Activated CD8-positive, alpha-beta T cell treated with anti-CD3 and anti-CD28 coated beads, Interleukin-2, amount 10 ng/mL, durations not matched to agents 7 days and 5 days (primary cell): ENCODE results near the gene CYB5RL. TPM values are rescaled to one million over a fixed set of nuclear protein-coding genes. Genes with fewer than 3 reads are reported as not detected.
A peak's percentile ranks its signal among the peaks of the same experiment; 100 is the strongest.

Experiments
- ATAC-seq: fragments of 150-1000 bp; cut with Tn5 transposase; one replicate; pipeline ENCODE4 v1.10.0; 2021; ENCODE audit warnings: moderate library complexity
- CTCF ChIA-PET: fragments of 350-600 bp; sonication (Branson Sonifier 250); formaldehyde crosslinking; loops from one replicate; lab custom pipeline; 2021; ENCODE audit warnings: antibody characterized with exemption; lab: Charles Lee
- POLR2A ChIA-PET: fragments of 350-600 bp; sonication (Branson Sonifier 250); formaldehyde crosslinking; loops from one replicate; lab custom pipeline; 2021; ENCODE audit warnings: antibody characterized with exemption; lab: Charles Lee
- DNase-seq: peaks from one replicate; pipeline ENCODE4 v3.0.0-alpha.2; 2020
- H3K27ac Mint-ChIP-seq: one replicate; pipeline ENCODE4 v1.8.0; 2021; ENCODE audit warnings: mild to moderate bottlenecking, mixed read lengths
- H3K27me3 Mint-ChIP-seq: one replicate; pipeline ENCODE4 v1.8.0; 2021; ENCODE audit warnings: low read depth, mixed read lengths
- H3K36me3 Mint-ChIP-seq: one replicate; pipeline ENCODE4 v1.8.0; 2021; ENCODE audit warnings: low read depth, mixed read lengths
- H3K4me1 Mint-ChIP-seq: one replicate; pipeline ENCODE4 v1.8.0; 2021; ENCODE audit warnings: low read depth, mixed read lengths
- H3K4me3 Mint-ChIP-seq: one replicate; pipeline ENCODE4 v1.8.0; 2021; ENCODE audit warnings: mild to moderate bottlenecking, mixed read lengths
- H3K9me3 Mint-ChIP-seq: one replicate; pipeline ENCODE4 v1.8.0; 2022; ENCODE audit warnings: mixed read lengths; ENCODE audit not compliant: insufficient read depth
- total RNA-seq, 2 experiments: library from RNA; stranded (reverse); gene quantifications; one replicate each; pipeline ENCODE4 v1.2.3, GENCODE V29; 2021

The CYB5RL gene
- total RNA-seq, 2 experiments from 2014 or later = 13.1 to 15.5 TPM

DNA sequence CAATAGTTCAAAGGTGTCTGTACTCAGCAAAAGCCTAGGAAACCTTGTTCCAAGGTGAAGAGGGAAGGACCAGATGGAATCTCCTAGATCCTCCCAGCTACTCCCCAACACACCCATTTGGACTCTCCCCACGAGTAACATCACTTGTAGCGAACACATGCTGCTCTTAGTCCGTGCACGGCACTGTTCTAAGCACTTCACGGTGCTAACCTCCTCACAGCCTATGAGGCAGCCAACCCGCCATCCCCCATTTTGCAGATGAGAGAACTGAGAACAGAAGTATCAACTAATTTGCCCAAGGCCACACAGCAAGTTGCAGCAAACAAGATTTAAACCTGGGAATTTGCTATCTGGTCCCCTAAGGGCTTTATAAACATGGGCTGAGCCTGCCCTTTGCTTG lies 24.4 kb upstream of the CYB5RL start:
- peak overlapping the region; percentile 72 for H3K27ac Mint-ChIP-seq
- H3K4me3 Mint-ChIP-seq = no peak overlapping the region

DNA sequence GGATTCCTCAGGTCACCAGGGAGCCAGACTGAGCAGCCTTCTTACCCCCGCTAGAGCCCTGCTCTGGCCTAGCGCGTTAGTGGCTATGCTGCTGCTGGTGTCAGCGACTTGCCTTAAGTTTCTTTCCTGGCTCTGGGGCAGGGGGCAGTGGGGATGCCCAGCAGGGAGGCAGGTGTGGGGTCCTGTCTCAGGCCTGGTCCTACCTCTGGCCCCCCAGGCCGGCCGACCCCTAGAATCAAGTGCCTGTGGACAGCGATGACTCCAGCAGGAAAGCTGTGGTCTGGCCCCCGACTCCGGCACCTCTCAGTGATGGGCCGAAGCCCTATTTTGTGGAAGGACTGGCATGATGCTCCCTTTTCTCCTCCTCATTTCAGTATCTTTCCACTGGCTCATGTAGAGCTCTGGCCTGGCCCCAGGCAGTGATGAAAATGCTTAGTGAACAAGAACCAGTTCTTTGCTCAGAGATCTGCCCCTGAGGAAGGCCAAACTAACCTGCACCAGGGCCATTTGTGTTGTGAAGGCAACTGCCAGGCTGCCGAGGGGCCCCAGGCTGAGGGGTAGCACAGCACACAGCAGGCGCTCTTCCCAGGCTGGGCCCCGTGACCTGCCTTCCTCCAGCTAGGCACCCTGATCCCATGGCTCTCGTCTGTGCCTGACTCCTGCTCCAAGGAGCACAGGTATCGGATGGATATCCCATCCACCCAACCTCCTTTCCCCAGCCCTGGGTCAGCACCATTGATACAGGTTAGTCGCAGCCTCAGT lies 23.8 kb upstream of the CYB5RL start:
- Mint-ChIP-seq H3K27me3 (no peaks in the 10 kb centered on the region), H3K36me3 (peaks cover 41% of the 10 kb centered on the region), H3K9me3 (no peaks in the 10 kb centered on the region), H3K4me3 (no peak overlapping the region), H3K27ac (no peak overlapping the region), H3K4me1 (peaks cover 13% of the 10 kb centered on the region)
- ATAC-seq = no peak
- ChIA-PET POLR2A (no interaction called here), CTCF (interaction anchor here (1.2 kb wide), 1 partner anchor 266 kb away, joined by 3 read pairs; no protein-coding TSS in a partner anchor)
- no peak for DNase-seq

More for the DNA sequence above, 24.4 kb upstream of the CYB5RL start:
- CTCF ChIA-PET = interaction anchor here (1.2 kb wide), 1 partner anchor 265 kb away, joined by 3 read pairs; no protein-coding TSS in a partner anchor
- ATAC-seq (no peak), DNase-seq (no peak)
- Mint-ChIP-seq H3K4me1 (peaks cover 14% of the 10 kb centered on the region), H3K36me3 (peaks cover 39% of the 10 kb centered on the region), H3K9me3 (no peaks in the 10 kb centered on the region), H3K27me3 (no peaks in the 10 kb centered on the region)
- POLR2A ChIA-PET = no interaction called here

- Mint-ChIP-seq H3K4me1 (peaks cover 9% of the 10 kb centered on the region), H3K9me3 (no peaks in the 10 kb centered on the region), H3K36me3 (peaks cover 44% of the 10 kb centered on the region), H3K27ac (peak overlapping the region; percentile 69), H3K4me3 (no peak overlapping the region), H3K27me3 (no peaks in the 10 kb centered on the region)
- ChIA-PET CTCF (no interaction called here), POLR2A (no interaction called here)
- ATAC-seq (no peak), DNase-seq (no peak)
These were observed 22.9 kb upstream of the CYB5RL start for GRCh38 chr1:54222711-54223110.

DNA sequence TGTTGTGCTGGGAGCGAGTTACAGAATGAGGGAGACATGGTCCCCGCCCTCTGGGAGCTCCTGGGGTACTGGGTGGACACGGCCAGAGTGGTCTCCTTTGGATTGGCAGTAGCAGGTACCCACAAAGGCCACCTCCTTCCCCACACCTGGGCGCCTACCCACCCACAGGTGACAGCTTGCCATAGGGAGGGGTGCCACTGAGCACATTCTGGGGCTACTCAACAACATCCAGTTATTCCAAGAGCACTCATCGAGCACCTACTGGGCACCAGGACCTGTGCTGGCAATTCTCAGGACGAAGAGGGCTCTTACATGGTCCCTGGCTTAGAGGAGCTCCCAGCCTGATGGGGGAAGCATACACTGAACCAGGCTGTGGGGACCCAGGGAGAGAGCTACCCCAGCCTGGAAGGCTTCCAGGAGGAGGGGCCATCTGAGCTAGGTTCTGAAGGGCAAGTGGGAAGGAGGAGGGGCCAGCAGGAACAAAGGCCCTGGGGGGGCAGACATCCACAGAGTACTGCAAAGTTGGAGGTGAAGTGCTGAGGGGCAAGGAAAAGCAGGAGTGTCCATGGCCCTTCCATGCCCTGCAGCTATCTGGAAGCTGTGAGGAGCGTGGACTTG lies 22.1 kb upstream of the CYB5RL start:
- Mint-ChIP-seq H3K27ac (peak overlapping the region; percentile 69), H3K4me1 (peaks cover 9% of the 10 kb centered on the region), H3K27me3 (no peaks in the 10 kb centered on the region), H3K36me3 (peaks cover 46% of the 10 kb centered on the region), H3K4me3 (no peak overlapping the region), H3K9me3 (no peaks in the 10 kb centered on the region)
- DNase-seq = no peak
- POLR2A ChIA-PET = no interaction called here
- CTCF ChIA-PET = interaction anchor here (1.8 kb wide), 1 partner anchor 268 kb away, joined by 4 read pairs; no protein-coding TSS in a partner anchor
- no peak for ATAC-seq

DNA sequence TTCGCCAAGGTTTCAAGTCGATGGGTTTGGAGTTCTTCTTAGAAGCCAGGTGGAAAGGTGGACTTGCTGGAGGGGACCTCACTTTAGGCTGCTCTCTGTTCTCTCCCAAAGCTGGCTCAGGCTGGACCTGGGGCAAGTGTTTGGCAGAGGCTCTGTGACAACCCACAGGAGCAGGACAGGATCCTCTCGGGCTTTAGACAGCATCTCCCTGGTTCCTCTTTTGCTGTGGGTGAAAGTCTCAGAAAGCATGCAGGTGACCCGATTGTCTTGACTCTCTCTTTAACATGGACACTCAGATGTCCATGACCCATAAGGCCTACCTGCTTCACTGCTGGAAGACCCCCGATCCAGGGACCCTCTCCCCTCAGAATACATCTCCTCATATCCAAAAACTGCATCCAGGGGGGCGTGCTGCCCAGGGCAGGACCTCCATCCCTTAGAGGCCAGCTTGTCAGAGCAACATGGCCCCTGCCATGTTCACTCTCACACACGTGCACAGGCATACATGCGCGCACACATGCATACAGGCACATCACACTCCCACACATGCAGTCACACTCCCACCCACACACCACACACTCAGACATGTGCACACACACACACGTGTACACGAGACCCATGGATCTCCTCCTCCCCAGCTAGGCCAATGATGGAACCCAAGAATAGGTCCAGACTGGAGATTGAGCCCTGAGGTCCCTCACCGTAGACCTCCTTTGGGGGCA lies 21.4 kb upstream of the CYB5RL start:
- peaks cover 9% of the 10 kb centered on the region for H3K4me1 Mint-ChIP-seq
- peak overlapping the region; percentile 57 for H3K27ac Mint-ChIP-seq
- ChIA-PET POLR2A (no interaction called here), CTCF (interaction anchor here (1.8 kb wide), 1 partner anchor 268 kb away, joined by 4 read pairs; no protein-coding TSS in a partner anchor)
- ATAC-seq (no peak), DNase-seq (no peak)
- H3K9me3 Mint-ChIP-seq = no peaks in the 10 kb centered on the region
- no peak overlapping the region for H3K4me3 Mint-ChIP-seq
- H3K27me3 Mint-ChIP-seq = no peaks in the 10 kb centered on the region
- H3K36me3 Mint-ChIP-seq = peaks cover 53% of the 10 kb centered on the region

DNA sequence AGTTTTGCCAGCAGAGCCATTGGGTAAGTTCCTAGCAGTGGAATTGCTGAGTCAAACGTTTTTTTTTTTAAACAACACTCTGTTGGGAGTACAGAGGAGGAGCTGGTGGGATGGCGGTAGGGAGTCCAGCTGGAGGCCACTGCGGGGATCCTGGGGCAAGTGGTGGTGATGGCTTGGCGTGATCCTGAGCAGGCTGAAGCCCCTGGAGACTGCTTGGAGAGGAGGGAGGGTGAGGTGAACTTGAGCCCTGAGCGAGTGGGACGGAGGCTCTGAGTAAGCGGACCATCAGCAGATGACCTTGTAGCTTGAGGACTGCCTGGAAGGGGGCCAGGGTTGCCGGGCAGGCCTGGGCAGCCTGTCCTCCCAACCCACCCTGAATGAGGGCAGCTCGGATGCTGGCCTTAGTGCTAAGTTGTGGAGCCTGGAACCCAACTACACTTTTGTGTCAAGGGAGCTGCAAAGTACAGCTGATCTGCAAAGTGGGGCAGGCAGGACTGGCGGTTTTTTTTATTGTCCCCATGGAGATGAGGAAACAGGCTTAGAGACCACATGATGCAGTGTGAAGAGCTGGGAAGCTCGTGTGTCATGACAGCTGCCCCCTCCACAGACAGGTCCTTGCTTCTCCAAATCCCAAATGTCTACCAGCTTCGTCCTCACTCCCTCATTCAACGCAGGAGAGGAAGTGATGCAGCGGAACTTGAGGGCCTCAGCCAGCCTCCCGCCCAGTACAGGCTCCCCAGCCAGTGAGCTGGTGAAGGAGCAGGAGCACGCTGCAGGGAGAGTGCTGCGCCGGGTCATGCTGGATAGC lies 20.4 kb upstream of the CYB5RL start:
- H3K9me3 Mint-ChIP-seq = no peaks in the 10 kb centered on the region
- peaks cover 9% of the 10 kb centered on the region for H3K4me1 Mint-ChIP-seq
- no peak for ATAC-seq
- POLR2A ChIA-PET = interaction anchor here (1.7 kb wide), 1 partner anchor 20 kb away, joined by 4 read pairs; the partner anchor contains the start of genes CYB5RL and MRPL37
- DNase-seq = no peak
- CTCF ChIA-PET = interaction anchor here (1.8 kb wide), 1 partner anchor 269 kb away, joined by 4 read pairs; no protein-coding TSS in a partner anchor
- no peak overlapping the region for H3K4me3 Mint-ChIP-seq
- no peaks in the 10 kb centered on the region for H3K27me3 Mint-ChIP-seq
- peak overlapping the region; percentile 26 for H3K27ac Mint-ChIP-seq
- H3K36me3 Mint-ChIP-seq = peaks cover 58% of the 10 kb centered on the region

DNA sequence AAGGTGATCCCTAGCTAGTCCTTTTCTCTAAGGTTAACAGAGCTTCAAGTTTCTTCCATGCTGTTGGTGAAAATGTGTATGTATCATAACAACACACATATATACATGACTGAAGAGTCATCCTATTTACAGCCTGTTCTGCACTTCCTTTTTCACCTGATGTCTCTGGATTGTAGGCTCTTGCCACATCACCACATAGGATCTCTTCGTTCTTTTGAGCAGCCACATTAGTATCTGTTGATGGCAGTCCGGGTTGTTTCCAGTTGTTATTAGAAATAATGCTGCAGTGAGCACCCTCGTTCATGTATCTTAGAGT lies 19.8 kb upstream of the CYB5RL start:
- Mint-ChIP-seq H3K36me3 (peaks cover 58% of the 10 kb centered on the region), H3K9me3 (no peaks in the 10 kb centered on the region), H3K27me3 (no peaks in the 10 kb centered on the region), H3K4me3 (no peak overlapping the region), H3K27ac (peak overlapping the region; percentile 26), H3K4me1 (peaks cover 9% of the 10 kb centered on the region)
- ChIA-PET CTCF (no interaction called here), POLR2A (interaction anchor here (1.7 kb wide), 1 partner anchor 19 kb away, joined by 4 read pairs; the partner anchor contains the start of genes CYB5RL and MRPL37)
- no peak for ATAC-seq
- no peak for DNase-seq

- Mint-ChIP-seq H3K27ac (no peak overlapping the region), H3K36me3 (peaks cover 60% of the 10 kb centered on the region), H3K4me3 (no peak overlapping the region), H3K9me3 (no peaks in the 10 kb centered on the region), H3K4me1 (peaks cover 9% of the 10 kb centered on the region), H3K27me3 (no peaks in the 10 kb centered on the region)
- no peak for DNase-seq
- no peak for ATAC-seq
- CTCF ChIA-PET = no interaction called here
- POLR2A ChIA-PET = interaction anchor here (1.7 kb wide), 1 partner anchor 19 kb away, joined by 4 read pairs; the partner anchor contains the start of genes CYB5RL and MRPL37
These were observed 19.3 kb upstream of the CYB5RL start for GRCh38 chr1:54218883-54219687.

DNA sequence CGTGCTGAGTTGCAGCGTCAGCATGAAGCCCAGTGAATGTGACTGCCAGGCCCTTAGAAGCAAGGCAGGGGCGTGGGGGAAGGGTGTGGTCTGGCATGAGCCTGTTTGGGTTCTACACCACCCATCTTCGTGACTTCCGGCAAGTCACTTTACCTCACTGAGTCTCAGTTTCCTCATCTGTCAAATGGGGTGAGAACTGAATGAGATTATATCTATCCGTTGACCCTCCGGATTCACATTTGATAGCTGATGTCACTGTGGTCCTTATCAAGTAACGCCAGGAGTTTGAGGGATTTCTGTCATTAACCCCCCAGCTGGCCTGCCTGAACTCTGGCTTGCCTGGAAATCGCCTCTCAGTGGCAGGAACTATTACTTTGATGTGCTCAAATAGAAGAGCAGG lies 15.7 kb upstream of the CYB5RL start:
- no peaks in the 10 kb centered on the region for H3K9me3 Mint-ChIP-seq
- no peak overlapping the region for H3K4me3 Mint-ChIP-seq
- peaks cover 73% of the 10 kb centered on the region for H3K36me3 Mint-ChIP-seq
- ChIA-PET POLR2A (interaction anchor here (0.8 kb wide), 1 partner anchor 15 kb away, joined by 4 read pairs; no protein-coding TSS in a partner anchor), CTCF (no interaction called here)
- H3K4me1 Mint-ChIP-seq = peaks cover 3% of the 10 kb centered on the region
- H3K27me3 Mint-ChIP-seq = no peaks in the 10 kb centered on the region
- ATAC-seq (no peak), DNase-seq (no peak)
- H3K27ac Mint-ChIP-seq = no peak overlapping the region

GRCh38 chr1:54212872-54213271 lies 13.0 kb upstream of the CYB5RL start:
- Mint-ChIP-seq H3K4me3 (no peak overlapping the region), H3K27ac (no peak overlapping the region), H3K36me3 (peaks cover 74% of the 10 kb centered on the region), H3K9me3 (no peaks in the 10 kb centered on the region), H3K27me3 (no peaks in the 10 kb centered on the region), H3K4me1 (no peaks in the 10 kb centered on the region)
- ATAC-seq (no peak), DNase-seq (no peak)
- CTCF ChIA-PET = interaction anchor here (1.0 kb wide), 1 partner anchor 17 kb away, joined by 3 read pairs; no protein-coding TSS in a partner anchor
- POLR2A ChIA-PET = interaction anchor here (0.6 kb wide), 1 partner anchor 72 kb away, joined by 3 read pairs; no protein-coding TSS in a partner anchor
